HG03354 (cell line): ENCODE results near the gene MYO1E.
A peak's percentile ranks its signal among the peaks of the same experiment; 100 is the strongest.
"Not testable (repeated sequence)": the region's sequence is repeated elsewhere in the genome, so short reads cannot be mapped to it uniquely, and the experiment has no call there.

Source experiments
- ATAC-seq: cut with Tn5 transposase; IDR thresholded peaks from one replicate; pipeline ENCODE4 v1.9.1; 2021; ENCODE audit warnings: mild to moderate bottlenecking; ENCODE audit not compliant: unreplicated experiment, poor library complexity, severe bottlenecking

The MYO1E gene

GRCh38 chr15:59158701-59159034, 214.0 kb downstream of the MYO1E start:
- ATAC-seq: no peak

GRCh38 chr15:59157840-59158700, 214.6 kb downstream of the MYO1E start:
- no peak for ATAC-seq

DNA sequence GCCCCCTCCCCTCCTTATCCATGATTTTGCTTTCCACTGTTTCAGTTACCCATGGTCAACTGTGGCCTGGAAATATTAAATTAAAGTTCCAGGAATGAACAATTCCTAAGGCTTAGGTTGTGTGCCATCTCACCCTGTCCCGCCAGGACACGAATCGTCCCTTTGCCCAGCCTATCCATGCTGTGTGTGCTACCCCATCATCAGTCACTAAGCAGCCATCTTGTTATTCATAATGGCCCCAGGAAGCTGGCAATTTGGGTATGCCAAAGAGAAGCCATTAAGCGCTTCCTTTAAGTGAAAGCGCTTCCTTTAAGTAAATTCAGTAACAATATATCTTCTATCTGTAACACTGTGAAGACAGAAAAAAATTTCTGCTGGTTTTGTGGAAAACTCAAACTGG, 215.3 kb downstream of the MYO1E start:
- no peak for ATAC-seq

GRCh38 chr15:59155431-59155830, 217.2 kb downstream of the MYO1E start:
- ATAC-seq: no peak

- ATAC-seq: no peak
Observed at GRCh38 chr15:59154243-59154642, 218.4 kb downstream of the MYO1E start.

GRCh38 chr15:59153466-59153865, 219.2 kb downstream of the MYO1E start:
- no peak for ATAC-seq

- ATAC-seq: no peak
Observed at GRCh38 chr15:59152694-59153450, 219.8 kb downstream of the MYO1E start.

DNA sequence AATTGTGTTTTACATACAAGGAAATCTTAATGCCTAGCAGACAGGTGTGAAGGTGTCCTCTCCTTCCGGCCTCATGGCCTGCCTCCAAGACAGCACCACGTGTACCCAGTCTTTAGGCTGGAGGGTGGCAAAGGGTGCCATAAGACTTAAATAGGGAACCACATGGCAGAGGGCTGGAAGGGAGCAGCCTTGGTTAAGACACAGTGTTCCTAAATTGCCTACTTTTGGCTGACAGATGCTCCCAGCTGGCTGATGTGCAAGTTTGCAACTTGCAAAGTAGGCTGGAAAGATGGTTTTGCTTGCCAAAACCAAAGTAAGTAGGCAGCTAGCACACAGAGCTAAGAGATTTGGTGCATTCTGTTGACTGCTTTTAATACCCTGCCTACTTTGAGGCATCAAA, 222.5 kb downstream of the MYO1E start:
- ATAC-seq: no peak

DNA sequence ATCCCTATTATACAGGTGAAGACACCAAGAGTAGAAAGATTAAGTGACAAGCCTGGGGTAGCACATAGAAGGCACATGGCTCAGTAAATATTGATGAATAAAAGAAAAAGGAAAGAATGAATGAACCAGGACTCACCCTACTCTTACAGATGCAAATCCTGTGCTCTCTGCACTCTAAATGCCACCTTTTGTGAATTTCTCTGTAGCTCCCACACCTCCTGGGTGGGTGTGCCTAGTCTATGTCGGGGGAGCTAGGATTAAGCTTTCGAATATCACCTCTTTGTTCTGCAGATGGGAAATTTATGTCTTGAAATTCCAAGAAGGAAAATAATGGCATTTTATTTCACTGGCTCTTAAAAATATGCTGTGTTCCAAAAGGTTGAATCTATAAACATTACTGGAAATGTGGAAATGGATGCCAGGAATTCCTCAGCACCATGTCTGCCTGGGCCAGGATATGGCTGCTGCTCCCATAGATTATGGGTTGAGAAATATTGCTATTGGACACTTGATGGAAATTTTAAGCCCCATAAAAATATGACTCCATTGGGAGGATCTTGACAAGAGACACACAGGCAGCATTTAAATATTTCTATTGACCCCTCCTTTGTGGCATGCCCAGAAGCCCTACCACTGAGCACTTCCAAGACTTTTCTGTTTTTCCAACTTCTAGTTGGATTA, 224.4 kb downstream of the MYO1E start:
- ATAC-seq: no peak

- ATAC-seq: no peak
Observed at GRCh38 chr15:59147666-59148065, 225.0 kb downstream of the MYO1E start.

DNA sequence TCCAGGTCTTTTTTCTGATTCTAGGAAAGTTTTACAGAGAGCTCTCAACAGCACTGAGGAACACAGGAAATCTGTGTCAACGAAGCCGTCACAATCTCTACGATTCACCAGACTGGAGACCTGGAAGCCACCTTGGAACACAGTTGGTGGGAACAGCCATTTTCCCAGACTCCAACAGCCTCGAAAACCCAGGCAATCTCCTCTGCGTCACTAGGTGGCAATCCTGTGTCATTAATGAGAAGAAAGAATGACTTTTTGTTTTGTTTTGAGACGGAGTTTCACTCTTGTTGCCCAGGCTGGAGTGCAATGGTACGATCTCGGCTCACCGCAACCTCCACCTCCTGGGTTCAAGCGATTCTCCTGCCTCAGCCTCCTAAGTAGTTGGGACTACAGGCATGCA, 228.1 kb downstream of the MYO1E start:
- not testable (repeated sequence) for ATAC-seq

DNA sequence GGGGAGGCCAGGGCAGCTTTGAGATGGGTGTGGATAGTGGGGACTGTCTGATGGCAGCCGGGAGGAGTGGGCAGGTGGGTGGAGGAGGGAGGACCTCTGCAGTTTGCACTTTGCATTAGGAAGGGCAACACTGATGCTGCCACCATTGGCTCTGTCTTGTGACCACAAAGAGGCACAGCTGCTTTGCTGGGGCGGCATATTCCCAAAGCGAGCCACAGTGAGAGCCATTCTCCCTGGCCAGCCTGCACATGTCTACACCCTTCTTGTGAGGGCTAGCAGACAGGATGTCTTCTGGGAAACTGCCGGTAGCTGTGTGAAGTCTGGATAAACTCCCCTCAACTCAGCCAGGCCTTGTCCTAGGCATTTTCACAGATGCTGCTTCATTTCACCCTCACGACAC, 229.4 kb downstream of the MYO1E start:
- no peak for ATAC-seq

- ATAC-seq: no peak
Observed at GRCh38 chr15:59140422-59141226, 232.0 kb downstream of the MYO1E start.

DNA sequence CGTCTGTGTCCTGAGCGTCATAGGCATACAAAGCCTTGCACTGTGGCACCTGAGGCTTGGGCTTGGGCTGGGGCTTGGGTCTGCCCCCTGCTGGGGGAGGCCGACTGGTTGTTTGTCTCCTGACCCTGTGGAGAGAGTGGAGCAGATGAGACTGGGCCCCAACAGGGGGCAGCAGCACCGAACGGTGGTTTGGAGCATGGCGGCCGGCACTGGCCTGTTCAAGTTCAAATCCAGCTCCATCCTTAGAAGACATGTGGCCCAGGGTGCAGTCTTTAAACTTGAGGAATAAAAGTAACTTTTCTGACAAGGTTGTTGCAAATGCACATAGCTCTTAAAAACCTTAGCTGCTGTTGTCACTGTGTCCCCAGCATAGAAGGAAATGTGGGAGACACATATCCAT, 234.4 kb downstream of the MYO1E start:
- peak; percentile 72 for ATAC-seq

GRCh38 chr15:59137566-59137965, 235.1 kb downstream of the MYO1E start:
- ATAC-seq: no peak

- no peak for ATAC-seq
Observed at GRCh38 chr15:59133929-59134427, 238.7 kb downstream of the MYO1E start.

DNA sequence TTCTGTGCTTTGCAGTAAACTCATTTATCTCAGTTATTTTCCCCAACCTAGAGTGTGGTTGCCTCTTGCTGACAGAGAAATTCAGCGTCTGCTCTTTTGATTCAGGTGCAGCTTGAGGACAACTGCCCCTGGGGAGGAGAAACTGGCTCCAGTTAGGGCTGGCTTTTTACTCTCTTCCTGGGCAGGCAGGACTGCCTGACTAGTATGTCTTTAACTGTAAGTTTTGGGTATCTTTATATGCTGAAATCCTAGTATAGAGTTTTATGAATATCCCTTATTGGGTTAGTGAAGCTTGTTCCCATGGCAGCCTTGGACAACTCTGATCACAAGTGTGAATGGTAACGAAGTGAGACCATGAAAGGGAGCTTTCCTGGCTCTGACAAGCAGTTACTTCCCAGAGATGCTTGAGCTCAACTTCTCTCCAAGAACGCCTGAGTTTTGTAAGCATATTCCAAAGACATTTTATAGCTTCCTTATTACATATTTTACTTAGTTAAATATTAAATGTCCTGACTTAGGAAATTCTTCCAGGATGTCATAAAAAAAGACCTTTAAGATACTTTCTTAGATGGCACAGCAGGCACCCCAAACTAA, 240.6 kb downstream of the MYO1E start:
- no peak for ATAC-seq

GRCh38 chr15:59131456-59131855, 241.2 kb downstream of the MYO1E start:
- no peak for ATAC-seq

DNA sequence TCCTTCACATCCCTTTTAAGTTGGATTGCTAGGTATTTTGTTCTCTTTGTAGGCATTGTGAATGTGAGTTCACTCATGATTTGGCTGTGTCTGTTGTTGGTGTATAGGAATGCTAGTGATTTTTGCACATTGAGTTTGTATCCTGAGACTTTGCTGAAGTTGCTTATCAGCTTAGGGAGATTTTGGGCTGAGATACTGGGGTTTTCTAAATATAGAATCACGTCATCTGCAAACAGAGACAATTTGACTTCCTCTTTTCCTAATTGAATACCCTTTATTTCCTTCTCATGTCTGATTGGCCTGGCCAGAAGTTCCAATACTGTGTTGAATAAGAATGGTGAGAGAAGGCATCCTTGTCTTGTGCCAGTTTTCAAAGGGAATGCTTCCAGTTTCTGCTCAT, 245.4 kb downstream of the MYO1E start:
- not testable (repeated sequence) for ATAC-seq
